HEK293 (cell line): ENCODE results near the gene GRIK4.

ENCODE experiments used
- GLIS2 ChIP-seq: fragments of 450-650 bp; formaldehyde crosslinking; IDR thresholded peaks from 2 replicates; pipeline ENCODE4 v1.5.1; 2016; ENCODE audit warnings: missing biosample characterization, missing genetic modification characterization
- HOXA7 ChIP-seq: sonication (generic); formaldehyde crosslinking; IDR thresholded peaks from 2 replicates; pipeline ENCODE4 v1.8.1; 2022; ENCODE audit warnings: missing genetic modification reagents, borderline replicate concordance
- ZBTB8A ChIP-seq: fragments of 450-650 bp; formaldehyde crosslinking; IDR thresholded peaks from 2 replicates; pipeline ENCODE4 v1.5.1; 2016; ENCODE audit warnings: missing biosample characterization, missing genetic modification characterization
- ZEB2 ChIP-seq: fragments of 450-650 bp; formaldehyde crosslinking; IDR thresholded peaks from 2 replicates; pipeline ENCODE4 v1.5.1; 2016; ENCODE audit warnings: missing biosample characterization, missing genetic modification characterization
- ZNF121 ChIP-seq: fragments of 450-650 bp; formaldehyde crosslinking; IDR thresholded peaks from 2 replicates; pipeline ENCODE4 v1.5.1; 2016; ENCODE audit warnings: missing biosample characterization, missing genetic modification characterization
- ZNF132 ChIP-seq: fragments of 450-650 bp; formaldehyde crosslinking; IDR thresholded peaks from 2 replicates; pipeline ENCODE4 v1.5.1; 2017; ENCODE audit warnings: missing biosample characterization, missing genetic modification characterization, borderline replicate concordance
- ZNF558 ChIP-seq: fragments of 450-650 bp; formaldehyde crosslinking; IDR thresholded peaks from 2 replicates; pipeline ENCODE4 v1.5.1; 2016; ENCODE audit warnings: missing biosample characterization, missing genetic modification characterization
- ZNF76 ChIP-seq: fragments of 450-650 bp; formaldehyde crosslinking; IDR thresholded peaks from 2 replicates; pipeline ENCODE4; 2016; ENCODE audit warnings: low read depth, missing biosample characterization, missing genetic modification characterization, borderline replicate concordance
- ZNF776 ChIP-seq: fragments of 450-650 bp; formaldehyde crosslinking; IDR thresholded peaks from 2 replicates; pipeline ENCODE4 v1.5.0; 2017; ENCODE audit warnings: missing biosample characterization, missing genetic modification characterization, borderline replicate concordance
- TF ChIP-seq, protein P1 (sequence below): fragments of 450-650 bp; formaldehyde crosslinking; IDR thresholded peaks from 2 replicates; pipeline ENCODE4 v1.5.1; 2016; ENCODE audit warnings: missing biosample characterization, missing genetic modification characterization
- TF ChIP-seq, protein P2 (sequence below): fragments of 450-650 bp; formaldehyde crosslinking; IDR thresholded peaks from 2 replicates; pipeline ENCODE4 v1.5.1; 2016; ENCODE audit warnings: missing biosample characterization, missing genetic modification characterization
- TF ChIP-seq, protein P3 (sequence below): fragments of 450-650 bp; formaldehyde crosslinking; IDR thresholded peaks from 2 replicates; pipeline ENCODE4 v1.5.1; 2017; ENCODE audit warnings: missing biosample characterization, missing genetic modification characterization

DNA sequence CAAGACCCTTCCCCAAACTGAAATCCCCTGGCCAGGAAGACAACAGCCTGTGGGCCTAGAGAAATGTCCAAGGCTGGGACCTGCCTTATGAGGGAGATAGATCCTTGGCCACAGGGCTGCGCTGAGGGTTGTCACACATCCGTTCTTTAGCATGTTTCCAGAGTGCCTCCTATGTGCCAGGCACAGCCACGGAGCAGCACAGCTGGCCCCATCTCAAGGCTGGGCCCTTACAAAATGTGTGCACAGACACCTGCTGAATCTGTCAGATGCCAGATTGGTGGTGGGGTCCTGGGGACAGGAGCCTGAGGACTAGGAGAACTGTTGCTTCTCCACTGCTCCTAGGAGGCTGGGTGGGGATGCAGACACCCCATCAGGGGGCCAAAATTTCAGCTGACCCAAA is 11.2 kb downstream of the GRIK4 start:
- TF ChIP-seq, protein P1, sequence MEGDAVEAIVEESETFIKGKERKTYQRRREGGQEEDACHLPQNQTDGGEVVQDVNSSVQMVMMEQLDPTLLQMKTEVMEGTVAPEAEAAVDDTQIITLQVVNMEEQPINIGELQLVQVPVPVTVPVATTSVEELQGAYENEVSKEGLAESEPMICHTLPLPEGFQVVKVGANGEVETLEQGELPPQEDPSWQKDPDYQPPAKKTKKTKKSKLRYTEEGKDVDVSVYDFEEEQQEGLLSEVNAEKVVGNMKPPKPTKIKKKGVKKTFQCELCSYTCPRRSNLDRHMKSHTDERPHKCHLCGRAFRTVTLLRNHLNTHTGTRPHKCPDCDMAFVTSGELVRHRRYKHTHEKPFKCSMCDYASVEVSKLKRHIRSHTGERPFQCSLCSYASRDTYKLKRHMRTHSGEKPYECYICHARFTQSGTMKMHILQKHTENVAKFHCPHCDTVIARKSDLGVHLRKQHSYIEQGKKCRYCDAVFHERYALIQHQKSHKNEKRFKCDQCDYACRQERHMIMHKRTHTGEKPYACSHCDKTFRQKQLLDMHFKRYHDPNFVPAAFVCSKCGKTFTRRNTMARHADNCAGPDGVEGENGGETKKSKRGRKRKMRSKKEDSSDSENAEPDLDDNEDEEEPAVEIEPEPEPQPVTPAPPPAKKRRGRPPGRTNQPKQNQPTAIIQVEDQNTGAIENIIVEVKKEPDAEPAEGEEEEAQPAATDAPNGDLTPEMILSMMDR (tag by site-specific recombination): no peak
- TF ChIP-seq, protein P2, sequence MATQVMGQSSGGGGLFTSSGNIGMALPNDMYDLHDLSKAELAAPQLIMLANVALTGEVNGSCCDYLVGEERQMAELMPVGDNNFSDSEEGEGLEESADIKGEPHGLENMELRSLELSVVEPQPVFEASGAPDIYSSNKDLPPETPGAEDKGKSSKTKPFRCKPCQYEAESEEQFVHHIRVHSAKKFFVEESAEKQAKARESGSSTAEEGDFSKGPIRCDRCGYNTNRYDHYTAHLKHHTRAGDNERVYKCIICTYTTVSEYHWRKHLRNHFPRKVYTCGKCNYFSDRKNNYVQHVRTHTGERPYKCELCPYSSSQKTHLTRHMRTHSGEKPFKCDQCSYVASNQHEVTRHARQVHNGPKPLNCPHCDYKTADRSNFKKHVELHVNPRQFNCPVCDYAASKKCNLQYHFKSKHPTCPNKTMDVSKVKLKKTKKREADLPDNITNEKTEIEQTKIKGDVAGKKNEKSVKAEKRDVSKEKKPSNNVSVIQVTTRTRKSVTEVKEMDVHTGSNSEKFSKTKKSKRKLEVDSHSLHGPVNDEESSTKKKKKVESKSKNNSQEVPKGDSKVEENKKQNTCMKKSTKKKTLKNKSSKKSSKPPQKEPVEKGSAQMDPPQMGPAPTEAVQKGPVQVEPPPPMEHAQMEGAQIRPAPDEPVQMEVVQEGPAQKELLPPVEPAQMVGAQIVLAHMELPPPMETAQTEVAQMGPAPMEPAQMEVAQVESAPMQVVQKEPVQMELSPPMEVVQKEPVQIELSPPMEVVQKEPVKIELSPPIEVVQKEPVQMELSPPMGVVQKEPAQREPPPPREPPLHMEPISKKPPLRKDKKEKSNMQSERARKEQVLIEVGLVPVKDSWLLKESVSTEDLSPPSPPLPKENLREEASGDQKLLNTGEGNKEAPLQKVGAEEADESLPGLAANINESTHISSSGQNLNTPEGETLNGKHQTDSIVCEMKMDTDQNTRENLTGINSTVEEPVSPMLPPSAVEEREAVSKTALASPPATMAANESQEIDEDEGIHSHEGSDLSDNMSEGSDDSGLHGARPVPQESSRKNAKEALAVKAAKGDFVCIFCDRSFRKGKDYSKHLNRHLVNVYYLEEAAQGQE (tag by site-specific recombination): no peak
- TF ChIP-seq GLIS2 (no peak), ZNF558 (tag by site-specific recombination) (no peak), ZNF76 (tag by site-specific recombination) (no peak), ZNF121 (tag by site-specific recombination) (no peak), ZEB2 (no peak), ZNF776 (tag by site-specific recombination) (no peak), ZNF132 (tag by site-specific recombination) (no peak), HOXA7 (CRISPR knock-in tag) (no peak), ZBTB8A (tag by site-specific recombination) (no peak)
- TF ChIP-seq, protein P3, sequence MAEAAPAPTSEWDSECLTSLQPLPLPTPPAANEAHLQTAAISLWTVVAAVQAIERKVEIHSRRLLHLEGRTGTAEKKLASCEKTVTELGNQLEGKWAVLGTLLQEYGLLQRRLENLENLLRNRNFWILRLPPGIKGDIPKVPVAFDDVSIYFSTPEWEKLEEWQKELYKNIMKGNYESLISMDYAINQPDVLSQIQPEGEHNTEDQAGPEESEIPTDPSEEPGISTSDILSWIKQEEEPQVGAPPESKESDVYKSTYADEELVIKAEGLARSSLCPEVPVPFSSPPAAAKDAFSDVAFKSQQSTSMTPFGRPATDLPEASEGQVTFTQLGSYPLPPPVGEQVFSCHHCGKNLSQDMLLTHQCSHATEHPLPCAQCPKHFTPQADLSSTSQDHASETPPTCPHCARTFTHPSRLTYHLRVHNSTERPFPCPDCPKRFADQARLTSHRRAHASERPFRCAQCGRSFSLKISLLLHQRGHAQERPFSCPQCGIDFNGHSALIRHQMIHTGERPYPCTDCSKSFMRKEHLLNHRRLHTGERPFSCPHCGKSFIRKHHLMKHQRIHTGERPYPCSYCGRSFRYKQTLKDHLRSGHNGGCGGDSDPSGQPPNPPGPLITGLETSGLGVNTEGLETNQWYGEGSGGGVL (tag by site-specific recombination): no peak
